HG03196 (cell line): ENCODE measurements around the gene LRSAM1.

ENCODE experiments used
- ATAC-seq: cut with Tn5 transposase; IDR thresholded peaks from one replicate; pipeline ENCODE4 v1.9.1; 2021; ENCODE audit not compliant: unreplicated experiment

Gene LRSAM1

GRCh38 chr9:127424676-127424999, 26.7 kb upstream of the LRSAM1 start:
- peak; percentile 19 for ATAC-seq

- ATAC-seq, result no peak
Observed at GRCh38 chr9:127426756-127427155, 24.6 kb upstream of the LRSAM1 start.

- ATAC-seq, result no peak
Observed at GRCh38 chr9:127428348-127428747, 23.0 kb upstream of the LRSAM1 start.

DNA sequence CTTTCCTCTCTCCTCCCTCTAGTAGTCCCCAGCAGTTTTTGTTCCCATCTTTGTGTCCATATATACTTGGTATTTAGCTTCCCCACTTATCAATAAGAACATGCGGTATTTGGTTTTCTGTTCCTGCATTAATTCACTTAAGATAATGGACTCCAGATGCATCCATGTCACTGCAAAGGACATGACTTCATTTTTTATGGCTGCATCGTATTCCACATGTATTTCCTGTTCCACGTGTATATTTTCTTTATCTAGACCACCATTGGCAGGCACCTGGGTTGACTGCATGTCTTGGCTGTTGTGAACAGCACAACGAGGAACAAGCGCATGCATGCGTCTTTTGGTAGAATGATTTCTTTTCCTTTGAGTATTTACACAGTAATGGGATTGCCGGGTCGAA, 20.9 kb upstream of the LRSAM1 start:
- no peak for ATAC-seq

GRCh38 chr9:127437497-127438264, 13.6 kb upstream of the LRSAM1 start:
- no peak for ATAC-seq

- ATAC-seq, result no peak
Observed at GRCh38 chr9:127438394-127438793, 12.9 kb upstream of the LRSAM1 start.

GRCh38 chr9:127444283-127444920, 6.9 kb upstream of the LRSAM1 start:
- ATAC-seq, result no peak

DNA sequence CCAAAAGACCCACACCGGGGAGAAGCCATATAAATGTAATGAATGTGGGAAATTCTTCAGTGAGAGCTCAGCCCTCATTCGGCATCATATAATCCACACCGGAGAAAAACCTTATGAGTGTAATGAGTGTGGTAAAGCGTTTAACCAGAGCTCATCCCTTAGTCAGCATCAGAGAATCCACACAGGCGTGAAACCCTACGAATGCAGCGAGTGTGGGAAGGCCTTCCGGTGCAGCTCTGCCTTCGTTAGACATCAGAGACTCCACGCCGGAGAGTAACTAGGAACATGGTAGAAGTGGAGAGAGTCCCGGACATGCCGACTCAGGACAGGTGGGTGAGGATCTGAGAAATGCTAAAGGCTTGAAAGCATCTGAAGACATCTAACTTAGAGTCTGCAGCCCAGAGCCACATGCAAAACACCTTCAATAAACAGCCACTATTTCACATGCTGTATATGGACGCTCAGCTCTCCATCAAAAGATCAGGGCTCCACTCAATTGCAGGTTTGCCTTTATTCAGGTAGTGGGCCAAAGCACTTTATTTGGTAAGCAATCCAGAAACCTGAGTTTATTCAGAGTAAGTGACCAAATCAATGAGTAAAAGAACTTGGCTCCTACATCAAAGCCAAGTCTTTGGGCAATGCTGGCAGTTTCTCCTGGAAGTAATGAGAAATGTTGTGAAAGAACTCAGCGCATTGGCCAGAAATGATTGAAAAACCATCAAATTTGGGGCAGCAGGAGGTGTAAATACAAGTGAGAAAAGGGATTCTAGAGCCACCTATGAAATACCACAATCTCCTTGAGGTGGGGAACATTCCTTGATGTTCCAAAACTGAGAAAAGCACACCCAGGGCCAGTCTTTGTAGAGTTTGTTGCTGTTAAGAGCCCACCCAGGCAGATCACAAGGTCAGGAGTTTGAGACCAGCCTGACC, 6.1 kb upstream of the LRSAM1 start:
- ATAC-seq, result no peak

DNA sequence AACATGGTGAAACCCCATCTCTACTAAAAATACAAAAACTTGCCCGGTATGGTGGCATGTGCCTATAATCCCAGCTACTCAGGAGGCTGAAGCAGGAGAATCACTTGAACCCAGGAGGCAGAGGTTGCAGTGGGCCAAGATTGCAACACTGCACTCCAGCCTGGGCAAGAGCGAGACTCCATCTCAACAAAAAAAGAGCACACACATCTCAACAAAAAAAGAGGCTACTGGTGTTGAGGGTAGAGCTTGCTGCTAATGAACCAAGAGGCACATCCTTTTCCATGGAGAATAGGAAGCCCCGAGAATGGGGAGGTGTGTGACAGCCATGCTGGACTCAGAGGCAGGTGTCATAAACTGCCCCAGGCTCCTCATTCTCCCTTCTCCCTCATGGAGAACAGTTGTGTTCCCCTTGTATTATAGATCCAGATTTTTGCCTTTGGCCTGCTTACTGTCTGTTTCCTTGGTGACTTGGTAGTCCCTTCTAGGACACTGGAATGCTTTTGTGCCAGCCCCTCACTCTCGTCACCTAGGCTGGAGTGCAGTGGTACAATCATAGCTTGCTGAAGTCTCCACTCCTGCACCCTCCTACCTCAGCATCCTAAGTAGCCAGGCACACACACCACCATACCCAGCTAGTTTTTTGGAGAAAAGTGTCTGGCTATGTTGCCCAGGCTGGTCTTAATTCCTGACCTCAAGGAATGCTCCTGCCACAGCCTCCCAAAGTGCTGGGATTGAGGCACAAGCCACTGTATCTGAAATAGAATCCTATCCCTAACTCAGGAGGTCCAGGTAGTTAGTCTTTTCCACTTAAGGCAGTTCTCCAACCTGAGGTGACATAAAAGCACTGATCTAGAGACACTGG, 5.2 kb upstream of the LRSAM1 start:
- ATAC-seq, result no peak

GRCh38 chr9:127446713-127447415, 4.4 kb upstream of the LRSAM1 start:
- no peak for ATAC-seq

DNA sequence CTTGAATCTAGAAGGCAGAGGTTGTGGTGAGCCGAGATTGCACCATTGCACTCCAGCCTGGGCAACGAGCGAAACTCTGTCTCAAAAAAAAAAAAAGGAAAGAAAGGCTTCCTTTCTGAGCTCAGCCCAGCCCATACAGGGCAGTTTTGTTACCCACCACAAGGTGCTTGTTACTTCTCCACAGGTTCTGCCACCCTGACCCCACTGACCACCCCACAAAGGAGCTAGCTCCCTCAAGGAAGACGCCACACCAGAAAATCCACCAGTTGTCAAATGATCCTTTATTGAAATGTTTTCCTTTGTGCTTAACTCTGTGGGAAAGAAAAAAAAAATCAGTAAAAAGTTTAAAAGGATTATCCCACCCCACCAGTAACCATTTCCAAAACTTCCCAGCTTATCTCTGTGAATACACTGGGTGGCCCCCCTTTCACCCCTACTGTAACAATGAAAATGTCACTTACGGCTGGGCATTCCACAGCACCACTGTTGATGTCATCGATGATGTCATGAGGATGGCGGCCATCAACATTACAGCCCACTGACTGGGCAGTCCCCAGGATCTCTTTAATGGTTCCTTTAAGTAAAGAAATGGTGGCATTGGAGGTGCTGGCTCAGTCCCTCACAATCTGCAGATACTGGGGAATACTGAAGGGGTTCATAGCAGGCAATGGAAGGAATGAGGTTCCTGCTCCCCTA, 3.7 kb upstream of the LRSAM1 start:
- ATAC-seq, result no peak

DNA sequence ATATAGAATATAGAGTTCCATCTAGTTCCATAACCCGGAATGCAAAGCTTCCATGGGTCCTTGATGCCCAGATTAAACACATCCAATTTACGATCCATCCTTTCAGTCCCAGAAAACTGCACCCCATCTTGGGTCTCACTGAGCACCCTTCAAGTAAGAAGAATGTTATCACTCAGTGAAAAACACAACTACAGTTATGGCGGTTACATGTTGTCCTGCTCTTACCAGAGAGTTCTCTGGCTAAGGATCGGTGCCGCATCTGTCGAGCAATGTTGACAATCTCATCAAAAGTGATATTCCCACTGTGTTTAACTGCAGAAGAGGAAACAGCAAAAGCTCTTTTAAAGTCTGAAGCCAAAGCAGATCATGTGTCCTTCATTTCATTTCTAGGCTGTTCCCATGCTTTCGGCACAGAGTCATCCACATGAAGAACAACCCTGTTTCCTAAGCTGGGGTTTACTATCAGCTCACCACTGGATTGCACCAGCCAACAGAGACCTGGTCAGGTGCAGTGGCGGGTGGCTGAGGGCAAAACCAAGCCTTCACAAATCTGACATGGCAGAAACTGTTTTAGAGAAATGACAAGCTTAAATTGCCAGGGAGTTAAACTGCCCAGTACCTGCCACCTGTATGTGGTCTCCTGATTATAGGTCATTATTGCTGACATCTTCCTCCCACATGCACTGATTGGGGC, 3.1 kb upstream of the LRSAM1 start:
- no peak for ATAC-seq

- no peak for ATAC-seq
Observed at GRCh38 chr9:127449332-127449966, 1.9 kb upstream of the LRSAM1 start.

- ATAC-seq, result no peak
Observed at GRCh38 chr9:127450243-127450760, 1.0 kb upstream of the LRSAM1 start.

DNA sequence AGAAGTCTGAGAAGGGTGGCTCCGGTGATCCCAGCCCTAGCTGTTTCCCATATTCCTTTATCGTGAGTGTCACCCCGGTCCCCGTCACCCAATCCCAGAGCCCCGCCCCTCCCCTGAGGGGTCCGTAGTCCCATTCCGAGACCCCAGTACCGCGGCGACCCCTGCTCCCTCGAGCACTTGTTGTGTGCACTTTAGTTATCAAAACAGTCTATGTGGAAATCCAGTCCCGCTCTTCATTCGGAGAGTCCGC, 223 bp downstream of the LRSAM1 start:
- ATAC-seq, result no peak

GRCh38 chr9:127451858-127452656, 747 bp downstream of the LRSAM1 start:
- no peak for ATAC-seq

DNA sequence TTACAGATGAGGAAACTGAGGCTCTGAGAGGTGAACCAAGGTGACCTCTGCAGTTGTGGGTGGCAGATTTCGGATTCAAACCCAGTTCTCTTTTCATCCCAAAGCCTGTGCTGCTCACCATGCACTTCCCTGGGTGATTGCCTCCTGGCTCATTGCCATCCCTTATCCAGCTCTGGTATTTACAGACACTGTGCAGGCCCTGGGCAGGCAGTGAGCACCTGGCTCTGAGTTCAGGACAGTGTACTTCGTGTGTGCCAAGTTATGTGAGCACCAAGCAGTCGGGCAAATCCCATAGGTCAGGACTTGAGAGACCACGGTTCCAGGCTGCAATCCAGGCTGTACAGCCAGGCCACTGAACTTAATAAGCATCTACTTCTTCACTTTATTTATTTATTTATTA, 1.4 kb downstream of the LRSAM1 start:
- no peak for ATAC-seq
